ENCODE data around the gene SERTAD2. TPM values are rescaled to one million over a fixed set of nuclear protein-coding genes. Genes with fewer than 3 reads are reported as not detected.

SERTAD2 gene
- total RNA-seq, 1 donor from 2014 or later = 19.7 TPM

DNA sequence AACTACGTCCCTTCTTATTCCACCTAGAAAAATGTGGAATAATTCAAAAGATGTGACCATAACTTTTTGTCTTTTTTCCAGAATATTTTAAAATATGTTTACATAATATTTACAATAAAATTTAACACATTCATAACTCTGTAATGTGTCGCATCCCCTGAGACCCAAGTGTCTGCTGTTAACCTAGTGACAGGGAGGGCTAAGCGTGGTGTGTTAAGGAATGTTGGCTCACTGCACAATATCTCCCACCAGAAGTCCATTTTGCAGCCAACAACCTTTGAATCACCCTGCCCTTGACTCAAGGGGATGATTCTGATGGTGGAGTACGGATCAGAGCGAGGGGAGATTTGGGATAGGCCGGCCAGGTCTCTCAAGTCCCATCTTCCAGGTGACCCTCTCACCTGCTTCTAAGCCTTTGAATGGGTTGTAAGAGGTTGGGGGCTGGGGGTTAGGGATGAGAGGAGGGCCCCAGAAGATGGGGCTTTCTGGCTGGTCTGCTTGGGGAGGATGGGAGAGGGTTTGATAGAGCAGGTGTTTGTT, 43.3 kb downstream of the SERTAD2 start:
- no peak for DNase-seq (ENCODE audit: low spot score)

GRCh38 chr2:64609942-64610281, 43.8 kb downstream of the SERTAD2 start:
- no peak for DNase-seq (ENCODE audit: low spot score)

DNA sequence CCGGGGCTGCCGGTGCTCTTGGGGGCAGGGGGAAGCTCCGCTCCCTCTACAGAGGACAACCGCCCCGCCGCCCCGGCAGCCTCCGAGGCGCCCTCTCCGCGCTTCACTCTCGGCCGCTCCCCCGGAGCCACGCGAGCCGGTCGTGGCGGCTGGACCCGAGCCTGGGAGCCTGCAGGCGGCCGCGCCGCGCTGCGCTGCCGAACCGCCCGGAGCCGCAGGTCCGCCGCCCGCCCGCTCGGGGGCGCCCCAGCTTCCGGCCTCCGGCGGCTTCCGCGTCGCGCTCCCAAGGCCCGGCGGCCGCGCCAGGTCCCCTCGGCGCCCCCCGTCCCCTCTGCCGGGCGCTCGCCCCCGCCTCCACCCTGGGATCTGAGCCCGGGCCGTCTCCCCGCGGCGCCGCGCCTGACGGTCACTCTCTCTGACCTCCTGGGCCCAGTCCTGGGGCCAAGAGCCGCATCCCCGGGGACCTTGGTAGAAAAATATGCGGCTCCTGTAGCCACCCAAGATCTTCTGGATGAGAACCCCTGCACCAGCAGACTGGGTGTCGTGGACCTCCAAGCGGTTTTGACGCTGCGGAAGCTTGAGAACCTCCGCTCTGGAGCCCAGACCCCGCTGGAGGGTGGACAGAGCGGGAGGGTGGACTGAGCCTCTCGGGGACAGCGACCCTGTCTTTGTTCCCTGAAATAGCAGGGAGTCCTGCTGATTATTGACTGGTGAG, 44.3 kb downstream of the SERTAD2 start:
- peak; percentile 91 for DNase-seq (ENCODE audit: low spot score)

DNA sequence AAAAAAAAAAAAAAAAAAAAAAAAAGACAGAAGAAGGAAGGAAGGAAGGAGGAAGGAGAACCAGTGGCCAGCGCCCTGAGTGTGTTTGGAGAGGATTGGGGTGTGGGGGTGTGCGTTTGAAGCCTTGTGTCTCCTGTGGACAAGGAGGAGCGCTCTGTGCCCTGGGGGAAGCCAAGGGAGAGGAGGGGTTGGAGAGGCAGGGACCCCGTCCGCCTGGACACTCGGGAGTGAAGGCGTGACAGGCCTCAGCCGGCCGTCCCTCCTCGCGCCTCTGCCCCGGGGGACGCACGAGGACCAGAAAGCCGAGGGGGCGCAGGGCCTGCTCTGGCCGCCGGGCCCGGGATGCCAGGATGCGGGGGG, 44.9 kb downstream of the SERTAD2 start:
- DNase-seq (ENCODE audit: low spot score) = peak; percentile 89

DNA sequence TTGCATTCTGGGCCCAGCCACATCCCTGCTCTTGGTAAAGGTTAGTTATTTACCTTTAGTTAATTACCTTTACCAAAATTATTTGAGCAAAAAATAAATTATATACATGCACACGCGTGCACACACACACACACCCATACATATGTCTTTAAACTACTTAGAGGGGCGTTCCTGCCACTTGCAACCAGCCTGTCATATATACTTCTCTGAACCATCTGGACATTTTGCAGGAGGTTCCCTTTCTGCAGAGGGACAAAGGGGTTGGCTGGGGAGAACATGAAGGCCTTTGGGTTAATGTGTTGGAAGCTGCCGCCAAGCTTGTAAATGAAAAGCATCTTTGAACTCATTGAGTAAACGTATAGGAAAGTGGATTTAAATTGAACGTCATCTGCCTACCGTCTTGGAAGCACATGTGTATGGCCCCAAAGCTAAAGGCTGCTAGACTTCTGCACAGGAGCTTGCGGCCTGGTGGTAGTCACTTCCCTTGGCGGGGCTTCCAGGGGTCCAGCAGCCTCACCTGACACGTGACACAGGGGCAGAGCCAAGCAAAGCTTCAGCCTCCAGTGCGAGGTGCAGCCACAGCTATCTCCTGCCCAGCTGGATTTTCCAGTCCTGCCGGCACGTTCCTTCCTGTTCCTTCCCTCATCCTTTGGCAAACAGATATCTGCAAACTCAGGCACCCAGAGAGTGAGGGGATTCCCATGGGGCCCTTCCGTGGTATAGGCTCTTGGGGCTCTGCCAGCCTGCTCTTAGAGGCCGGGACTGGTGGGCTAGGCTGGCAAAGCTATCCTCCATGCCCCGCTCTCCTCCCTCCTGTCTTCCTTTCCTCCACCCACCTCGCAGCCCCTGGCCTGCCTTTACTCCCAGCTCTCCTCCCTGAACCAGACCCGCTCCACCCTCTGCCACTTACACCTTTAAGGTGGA, 46.1 kb downstream of the SERTAD2 start:
- peak; percentile 59 for DNase-seq (ENCODE audit: low spot score)

- DNase-seq (ENCODE audit: low spot score) = peak; percentile 90
Measured at GRCh38 chr2:64606479-64607363, 47.0 kb downstream of the SERTAD2 start.

GRCh38 chr2:64605991-64606478, 47.7 kb downstream of the SERTAD2 start:
- peak; percentile 53 for DNase-seq (ENCODE audit: low spot score)

DNA sequence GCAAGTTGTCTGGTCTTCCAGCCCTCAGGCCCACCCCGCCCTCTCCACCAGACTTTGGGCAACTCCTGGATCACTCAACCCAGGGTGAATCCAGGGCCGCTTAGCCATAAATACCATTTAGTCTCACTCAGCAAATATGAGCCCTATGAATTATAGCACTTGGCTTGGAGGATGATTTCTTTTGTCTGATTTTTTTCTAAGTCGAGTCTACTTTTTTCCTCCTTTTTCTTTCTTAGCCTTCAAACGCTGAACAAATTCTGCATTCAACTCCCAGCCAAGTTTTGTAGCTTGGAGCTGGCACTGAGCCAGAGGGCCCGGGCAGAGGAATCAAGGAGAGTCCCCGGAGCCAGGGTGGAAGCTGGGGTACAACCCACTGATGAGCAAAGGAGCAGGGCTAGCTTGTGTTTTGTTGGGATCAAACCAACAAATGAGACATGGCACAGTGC, 48.7 kb downstream of the SERTAD2 start:
- peak; percentile 62 for DNase-seq (ENCODE audit: low spot score)

GRCh38 chr2:64604155-64604554, 49.6 kb downstream of the SERTAD2 start:
- DNase-seq (ENCODE audit: low spot score) = peak; percentile 43

GRCh38 chr2:64602436-64602835, 51.3 kb downstream of the SERTAD2 start:
- peak; percentile 78 for DNase-seq (ENCODE audit: low spot score)

- DNase-seq (ENCODE audit: low spot score) = peak; percentile 85
Measured at GRCh38 chr2:64601785-64602391, 51.8 kb downstream of the SERTAD2 start.

- DNase-seq (ENCODE audit: low spot score) = no peak
Measured at GRCh38 chr2:64601034-64601754, 52.5 kb downstream of the SERTAD2 start.

DNA sequence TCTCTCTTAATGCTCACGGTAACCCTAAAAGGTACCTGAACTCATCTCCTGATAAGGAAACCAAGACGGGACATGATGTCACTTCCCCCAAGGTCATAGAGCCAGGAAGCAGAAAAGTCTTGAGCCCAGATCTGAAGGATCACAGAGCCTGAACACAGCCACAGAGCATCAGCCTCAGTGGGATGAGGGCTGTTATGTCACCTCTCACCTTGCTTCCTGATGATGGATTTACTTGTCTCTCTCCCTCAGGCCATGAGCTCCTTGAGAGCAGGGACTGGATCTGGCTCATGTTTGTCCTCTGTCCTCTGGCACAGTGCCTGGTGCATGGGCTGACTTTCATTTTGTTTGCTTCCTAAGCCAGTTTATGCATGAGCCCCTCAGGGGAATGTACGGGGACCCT, 54.2 kb downstream of the SERTAD2 start:
- DNase-seq (ENCODE audit: low spot score) = no peak

DNA sequence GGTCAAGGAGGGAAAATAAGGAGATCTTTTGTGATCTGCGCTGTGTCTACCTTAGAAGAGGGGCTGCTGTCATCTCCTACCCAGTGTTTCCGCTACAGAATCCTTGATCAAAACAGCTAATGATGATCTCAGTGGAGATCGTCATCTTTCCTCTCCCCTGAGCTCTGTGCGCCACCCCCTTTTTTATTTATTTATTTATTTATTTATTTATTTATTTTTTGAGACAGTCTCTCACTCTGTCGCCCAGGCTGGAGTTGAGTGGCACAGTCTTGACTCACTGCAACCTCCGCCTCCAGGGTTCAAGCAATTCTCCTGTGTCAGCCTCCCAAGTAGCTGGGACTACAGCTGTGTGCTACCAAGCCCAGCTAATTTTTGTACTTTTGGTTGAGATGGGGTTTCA, 55.5 kb downstream of the SERTAD2 start:
- DNase-seq (ENCODE audit: low spot score) = no peak

- DNase-seq (ENCODE audit: low spot score) = no peak
Measured at GRCh38 chr2:64595397-64596176, 58.1 kb downstream of the SERTAD2 start.

DNA sequence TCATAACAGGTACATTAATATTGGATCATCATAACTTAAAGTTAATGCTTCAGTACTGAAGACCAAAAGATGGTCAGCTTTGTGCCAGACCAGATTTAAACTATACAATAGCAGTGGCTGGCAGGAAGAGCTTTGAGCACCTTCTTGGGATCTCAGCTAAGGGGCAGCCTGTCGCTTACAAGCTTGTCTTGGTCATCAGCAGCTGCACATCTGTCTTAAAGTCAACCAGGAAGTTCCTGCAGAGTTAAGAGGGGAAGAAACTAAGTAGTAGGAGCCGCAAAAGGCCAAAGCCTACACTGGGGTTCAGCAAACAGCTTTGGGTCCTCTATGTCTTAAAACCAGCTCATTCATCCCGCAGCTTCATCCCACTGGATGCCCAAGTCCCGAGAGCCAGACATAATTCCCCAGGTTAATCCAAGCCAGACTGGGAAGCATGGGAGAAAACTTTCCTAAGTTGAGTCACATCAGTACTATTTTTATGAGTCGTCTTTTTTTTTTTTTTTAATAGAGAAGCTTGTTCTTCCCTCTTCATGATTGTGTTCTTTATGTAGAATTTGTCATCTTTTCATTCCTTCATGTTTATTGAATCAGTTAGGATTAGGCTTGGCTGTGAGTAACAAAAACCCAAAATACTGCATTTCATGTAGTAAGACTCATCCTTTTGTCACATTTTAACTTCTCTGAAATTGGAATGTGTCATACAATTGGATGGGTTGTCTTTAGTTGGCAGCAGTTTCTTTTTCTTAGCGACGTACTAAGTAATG, 59.3 kb downstream of the SERTAD2 start:
- DNase-seq (ENCODE audit: low spot score) = no peak

GRCh38 chr2:64593035-64593655, 60.6 kb downstream of the SERTAD2 start:
- DNase-seq (ENCODE audit: low spot score) = no peak

- no peak for DNase-seq (ENCODE audit: low spot score)
Measured at GRCh38 chr2:64591188-64591587, 62.5 kb downstream of the SERTAD2 start.

Data from mesenteric fat pad (tissue), 1 donor.